ENCODE results near the gene CDK5RAP2.
"Not testable (repeated sequence)": the region's sequence is repeated elsewhere in the genome, so short reads cannot be mapped to it uniquely, and the experiment has no call there.

Gene CDK5RAP2

GRCh38 chr9:120522032-120522431 lies 57.9 kb downstream of the CDK5RAP2 start:
- TF ChIP-seq Cebpa-rat (IDR thresholded peaks at IDR 0.05): no peak
- no peaks in the 10 kb centered on the region for H3K4me1 ChIP-seq
- no peaks in the 10 kb centered on the region for H3K27me3 ChIP-seq
- no peak overlapping the region for H3K9ac ChIP-seq
- no peaks in the 10 kb centered on the region; a peak in 1 of 22 replicates for H4K20me1 ChIP-seq
- peaks cover 66 to 96% (median 93%) of the 10 kb centered on the region in 11 experiments for H3K36me3 ChIP-seq
- no peak overlapping the region for H3K27ac ChIP-seq
- H3K9me3 ChIP-seq (replicated peaks in 1 of 11): peaks cover 0 to 3% (median 0%) of the 10 kb centered on the region in 11 experiments; a peak in 6 of 22 replicates
- no peak overlapping the region for H3K4me3 ChIP-seq
- no peak overlapping the region for H3K4me2 ChIP-seq

DNA sequence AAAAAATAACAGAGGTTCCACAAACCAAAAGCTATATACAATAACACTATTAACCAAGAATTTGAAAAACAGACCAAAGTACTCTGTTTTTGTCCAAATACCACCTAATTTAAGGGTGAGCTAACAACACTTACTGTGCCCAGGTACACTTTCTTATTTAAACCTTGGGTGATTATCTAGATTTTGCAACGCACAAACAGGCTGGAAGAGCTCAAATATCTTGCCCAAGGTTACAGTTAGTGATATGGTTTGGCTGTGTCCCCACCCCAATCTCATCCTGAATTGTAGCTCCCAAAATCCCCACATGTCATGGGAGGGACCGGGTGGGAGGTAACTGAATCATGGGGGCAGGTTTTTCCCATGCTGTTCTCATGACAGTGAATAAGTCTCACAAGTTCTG lies 58.9 kb downstream of the CDK5RAP2 start:
- Histone ChIP-seq H3K4me3 (no peak overlapping the region), H3K9ac (no peak overlapping the region), H4K20me1 (no peaks in the 10 kb centered on the region; a peak in 1 of 22 replicates), H3K36me3 (peaks cover 64 to 96% (median 90%) of the 10 kb centered on the region in 11 experiments), H3K27me3 (no peaks in the 10 kb centered on the region), H3K4me1 (no peaks in the 10 kb centered on the region), H3K9me3 (replicated peaks in 1 of 11) (peaks cover 0 to 10% (median 7%) of the 10 kb centered on the region in 11 experiments; a peak in 13 of 22 replicates), H3K27ac (no peak overlapping the region), H3K4me2 (no peak overlapping the region)
- no peak for TF ChIP-seq Cebpa-rat (IDR thresholded peaks at IDR 0.05)

GRCh38 chr9:120515996-120516395 lies 64.0 kb downstream of the CDK5RAP2 start:
- not testable (repeated sequence) for H3K4me1 ChIP-seq, H3K27ac ChIP-seq, H3K27me3 ChIP-seq, H4K20me1 ChIP-seq, H3K4me3 ChIP-seq, H3K9ac ChIP-seq, H3K4me2 ChIP-seq
- peaks cover 70 to 96% (median 87%) of the 10 kb centered on the region in 11 experiments for H3K36me3 ChIP-seq
- peaks cover 17 to 38% (median 29%) of the 10 kb centered on the region in 11 experiments for H3K9me3 ChIP-seq (replicated peaks in 1 of 11)

DNA sequence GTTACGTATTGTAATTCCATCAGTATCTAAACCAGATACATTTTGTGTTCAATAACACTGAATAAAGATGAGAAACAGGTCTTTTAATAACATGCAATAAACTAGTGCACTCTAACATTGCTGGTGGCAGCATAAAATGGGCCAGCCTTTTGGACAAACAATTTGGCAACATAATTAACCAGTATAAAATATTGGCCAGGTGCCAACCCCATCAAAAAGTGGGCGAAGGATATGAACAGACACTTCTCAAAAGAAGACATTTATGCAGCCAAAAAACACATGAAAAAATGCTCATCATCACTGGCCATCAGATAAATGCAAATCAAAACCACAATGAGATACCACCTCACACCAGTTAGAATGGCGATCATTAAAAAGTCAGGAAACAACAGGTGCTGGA lies 64.5 kb downstream of the CDK5RAP2 start:
- H3K27ac ChIP-seq, H3K4me1 ChIP-seq, H3K4me3 ChIP-seq, H3K9ac ChIP-seq, H3K4me2 ChIP-seq, H4K20me1 ChIP-seq, H3K27me3 ChIP-seq: not testable (repeated sequence)
- Histone ChIP-seq H3K9me3 (replicated peaks in 1 of 11) (peaks cover 22 to 43% (median 34%) of the 10 kb centered on the region in 11 experiments), H3K36me3 (peaks cover 76 to 99% (median 92%) of the 10 kb centered on the region in 11 experiments)

DNA sequence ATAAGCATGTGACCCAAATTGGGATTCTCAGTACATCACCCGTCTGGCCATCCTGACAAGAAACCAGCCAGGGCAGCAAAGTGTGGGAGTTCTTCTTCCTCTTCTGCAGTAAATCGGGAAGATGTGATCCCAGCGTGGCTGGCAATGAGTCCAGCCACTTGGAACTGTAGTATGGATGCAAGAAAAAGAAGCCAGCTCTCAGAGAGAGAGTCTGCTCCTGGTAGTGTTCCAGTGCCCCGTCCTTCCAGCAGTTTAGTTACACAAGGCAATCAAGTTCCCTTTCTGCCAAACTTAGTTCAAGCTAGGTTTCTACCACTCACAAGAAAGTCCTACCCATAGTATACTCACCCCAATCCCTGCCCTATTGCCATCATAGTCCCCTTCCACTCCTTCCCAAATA lies 65.6 kb downstream of the CDK5RAP2 start:
- Histone ChIP-seq H3K27ac (no peak overlapping the region), H3K4me1 (no peaks in the 10 kb centered on the region), H3K9me3 (replicated peaks in 1 of 11) (peaks cover 26 to 50% (median 42%) of the 10 kb centered on the region in 11 experiments), H3K4me3 (no peak overlapping the region), H3K27me3 (no peaks in the 10 kb centered on the region), H3K4me2 (no peak overlapping the region), H3K9ac (no peak overlapping the region), H3K36me3 (peaks cover 85 to 99% (median 92%) of the 10 kb centered on the region in 11 experiments), H4K20me1 (no peaks in the 10 kb centered on the region)
- no peak for TF ChIP-seq Cebpa-rat (IDR thresholded peaks at IDR 0.05)

DNA sequence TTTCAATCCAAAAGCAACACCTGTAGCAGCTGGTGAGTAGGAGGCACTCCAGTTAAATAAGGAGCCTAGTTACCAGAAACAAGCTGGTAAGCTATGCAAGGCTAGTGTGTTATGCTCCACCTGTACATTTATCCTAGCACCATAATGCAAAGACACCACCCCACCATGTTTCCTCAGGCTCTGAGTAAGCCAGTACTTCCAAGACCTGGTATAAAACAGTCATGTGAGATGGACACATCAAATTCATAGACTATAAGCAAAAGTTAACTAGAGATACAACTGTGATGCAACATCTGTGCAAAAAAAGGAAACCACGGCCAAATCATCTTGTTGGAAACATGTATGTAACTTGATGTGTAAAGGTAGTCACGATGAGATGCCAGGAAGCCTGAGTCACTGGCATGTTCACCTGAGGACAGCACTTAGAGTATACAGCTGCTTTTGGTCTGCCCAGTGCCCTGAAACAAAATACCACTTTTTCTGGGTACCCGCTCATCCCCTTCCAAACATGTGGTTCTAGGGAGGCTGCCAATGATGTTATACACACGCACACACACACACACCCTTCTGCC lies 66.1 kb downstream of the CDK5RAP2 start:
- Histone ChIP-seq H3K9ac (no peak overlapping the region), H4K20me1 (no peaks in the 10 kb centered on the region), H3K4me3 (no peak overlapping the region), H3K27me3 (no peaks in the 10 kb centered on the region), H3K27ac (no peak overlapping the region), H3K9me3 (replicated peaks in 1 of 11) (peaks cover 26 to 55% (median 47%) of the 10 kb centered on the region in 11 experiments), H3K4me2 (no peak overlapping the region), H3K4me1 (no peaks in the 10 kb centered on the region), H3K36me3 (peaks cover 89 to 100% (median 94%) of the 10 kb centered on the region in 11 experiments)
- TF ChIP-seq Cebpa-rat (IDR thresholded peaks at IDR 0.05): no peak

- no peak overlapping the region for H3K9ac ChIP-seq
- H3K4me2 ChIP-seq: no peak overlapping the region
- no peak overlapping the region for H3K4me3 ChIP-seq
- no peak for TF ChIP-seq Cebpa-rat (IDR thresholded peaks at IDR 0.05)
- H3K4me1 ChIP-seq: no peaks in the 10 kb centered on the region
- no peaks in the 10 kb centered on the region for H4K20me1 ChIP-seq
- H3K27ac ChIP-seq: no peak overlapping the region
- H3K9me3 ChIP-seq (replicated peaks in 1 of 11): peaks cover 47 to 78% (median 68%) of the 10 kb centered on the region in 11 experiments
- peaks cover 93 to 100% (median 98%) of the 10 kb centered on the region in 11 experiments for H3K36me3 ChIP-seq
- H3K27me3 ChIP-seq: no peaks in the 10 kb centered on the region
Observed at GRCh38 chr9:120510816-120511215, 69.2 kb downstream of the CDK5RAP2 start.

DNA sequence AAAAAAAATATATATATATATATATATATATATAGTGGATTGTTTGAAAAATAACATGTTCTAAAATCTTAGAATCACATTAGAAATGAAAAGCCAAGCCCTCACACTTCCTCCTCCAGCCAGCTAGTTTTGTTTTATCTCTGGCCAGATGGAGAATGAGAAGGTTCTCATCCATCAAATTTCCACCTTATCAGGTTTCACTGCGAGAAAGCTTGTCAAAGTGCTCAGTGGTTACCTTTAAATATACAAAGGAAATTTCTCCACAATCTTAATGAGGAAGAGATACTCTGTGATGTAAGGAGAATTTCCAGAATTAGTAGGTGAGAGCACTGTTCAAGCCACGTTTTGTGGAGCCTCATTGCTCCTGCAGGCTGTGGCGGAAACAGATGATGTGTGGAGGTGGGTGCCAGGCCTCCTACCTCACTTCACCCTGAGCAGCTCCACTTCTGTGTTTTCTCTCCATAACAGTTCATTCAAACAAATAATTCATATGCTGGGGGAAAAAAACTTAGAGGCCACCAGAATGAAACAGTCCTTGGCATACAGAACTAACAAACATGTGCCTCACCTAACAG lies 71.9 kb downstream of the CDK5RAP2 start:
- no peak overlapping the region; a peak in 1 of 20 replicates for H3K4me3 ChIP-seq
- no peak overlapping the region for H3K27ac ChIP-seq
- H3K4me1 ChIP-seq: no peaks in the 10 kb centered on the region
- H3K4me2 ChIP-seq: no peak overlapping the region
- TF ChIP-seq Cebpa-rat (IDR thresholded peaks at IDR 0.05): no peak
- peaks cover 94 to 100% (median 100%) of the 10 kb centered on the region in 11 experiments for H3K36me3 ChIP-seq
- no peak overlapping the region for H3K9ac ChIP-seq
- no peaks in the 10 kb centered on the region for H3K27me3 ChIP-seq
- H3K9me3 ChIP-seq (replicated peaks in 1 of 11): peaks cover 52 to 84% (median 70%) of the 10 kb centered on the region in 11 experiments
- H4K20me1 ChIP-seq: no peaks in the 10 kb centered on the region

GRCh38 chr9:120505186-120505585 lies 74.8 kb downstream of the CDK5RAP2 start:
- H3K4me1 ChIP-seq: no peaks in the 10 kb centered on the region
- peaks cover 91 to 100% (median 98%) of the 10 kb centered on the region in 11 experiments for H3K36me3 ChIP-seq
- H3K4me2 ChIP-seq: no peak overlapping the region
- H3K27ac ChIP-seq: no peak overlapping the region
- H3K9ac ChIP-seq: no peak overlapping the region
- TF ChIP-seq Cebpa-rat (IDR thresholded peaks at IDR 0.05): no peak
- peaks cover 31 to 61% (median 46%) of the 10 kb centered on the region in 11 experiments for H3K9me3 ChIP-seq (replicated peaks in 1 of 11)
- no peaks in the 10 kb centered on the region for H4K20me1 ChIP-seq
- no peak overlapping the region for H3K4me3 ChIP-seq
- no peaks in the 10 kb centered on the region for H3K27me3 ChIP-seq

GRCh38 chr9:120500733-120501132 lies 79.2 kb downstream of the CDK5RAP2 start:
- Histone ChIP-seq H3K27me3 (no peaks in the 10 kb centered on the region), H3K4me1 (no peaks in the 10 kb centered on the region), H3K27ac (no peak overlapping the region), H3K36me3 (peaks cover 65 to 83% (median 77%) of the 10 kb centered on the region in 11 experiments), H3K9ac (no peak overlapping the region), H4K20me1 (no peaks in the 10 kb centered on the region), H3K4me3 (no peak overlapping the region), H3K4me2 (no peak overlapping the region), H3K9me3 (replicated peaks in 1 of 11) (peaks cover 16 to 33% (median 26%) of the 10 kb centered on the region in 11 experiments)
- no peak for TF ChIP-seq Cebpa-rat (IDR thresholded peaks at IDR 0.05)

DNA sequence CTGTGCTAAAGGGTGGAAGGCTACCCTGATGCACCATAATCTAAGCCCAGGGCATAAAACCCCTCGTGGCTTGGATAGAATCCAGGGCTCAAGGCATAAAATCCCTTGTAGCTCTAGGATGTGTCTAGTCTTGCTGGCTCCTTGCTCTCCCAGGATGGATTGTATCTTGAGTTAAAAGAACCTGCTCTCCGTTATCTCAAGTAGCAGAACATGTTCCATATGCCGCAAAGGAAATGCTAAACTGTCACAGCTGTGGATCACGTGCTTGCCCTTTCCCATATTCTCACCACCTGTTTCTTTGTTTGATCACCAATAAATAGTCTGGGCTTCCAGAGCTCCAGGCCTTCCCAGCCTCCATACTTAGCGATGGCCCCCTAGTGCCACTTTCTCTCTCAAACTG lies 82.1 kb downstream of the CDK5RAP2 start:
- H4K20me1 ChIP-seq, H3K4me1 ChIP-seq, H3K4me3 ChIP-seq, H3K27me3 ChIP-seq, H3K9ac ChIP-seq, H3K27ac ChIP-seq, H3K4me2 ChIP-seq: not testable (repeated sequence)
- Histone ChIP-seq H3K9me3 (replicated peaks in 1 of 11) (peaks cover 15 to 29% (median 24%) of the 10 kb centered on the region in 11 experiments), H3K36me3 (peaks cover 51 to 73% (median 59%) of the 10 kb centered on the region in 11 experiments)

DNA sequence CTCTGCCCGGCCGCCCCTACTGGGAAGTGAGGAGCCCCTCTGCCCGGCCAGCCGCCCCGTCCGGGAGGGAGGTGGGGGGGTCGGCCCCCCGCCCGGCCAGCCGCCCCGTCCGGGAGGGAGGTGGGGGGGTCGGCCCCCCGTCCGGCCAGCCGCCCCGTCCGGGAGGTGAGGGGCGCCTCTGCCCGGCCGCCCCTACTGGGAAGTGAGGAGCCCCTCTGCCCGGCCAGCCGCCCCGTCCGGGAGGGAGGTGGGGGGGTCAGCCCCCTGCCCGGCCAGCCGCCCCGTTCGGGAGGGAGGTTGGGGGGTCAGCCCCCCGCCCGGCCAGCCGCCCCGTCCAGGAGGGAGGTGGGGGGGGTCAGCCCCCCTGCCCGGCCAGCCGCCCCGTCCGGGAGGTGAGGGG lies 83.5 kb downstream of the CDK5RAP2 start:
- H3K27me3 ChIP-seq, H3K9ac ChIP-seq, H3K4me1 ChIP-seq, H3K27ac ChIP-seq, H3K4me3 ChIP-seq, H3K4me2 ChIP-seq, H4K20me1 ChIP-seq: not testable (repeated sequence)
- H3K36me3 ChIP-seq: peaks cover 37 to 62% (median 45%) of the 10 kb centered on the region in 11 experiments
- H3K9me3 ChIP-seq (replicated peaks in 1 of 11): peaks cover 15 to 29% (median 24%) of the 10 kb centered on the region in 11 experiments
